Activated naive CD4-positive, alpha-beta T cell treated with anti-CD3 and anti-CD28 coated beads, Interleukin-2, amount 50 U/mL, for 24 hours (primary cell): ENCODE data around the gene RFC3.
"Not testable (repeated sequence)": the region's sequence is repeated elsewhere in the genome, so short reads cannot be mapped to it uniquely, and the experiment has no call there.

ENCODE experiments used
- H3K27ac Mint-ChIP-seq: one replicate; pipeline ENCODE4 v1.8.0; 2021; ENCODE audit warnings: mild to moderate bottlenecking, mixed read lengths
- H3K27me3 Mint-ChIP-seq: one replicate; pipeline ENCODE4 v1.8.0; 2021; ENCODE audit warnings: mixed read lengths
- H3K36me3 Mint-ChIP-seq: one replicate; pipeline ENCODE4 v1.8.0; 2021; ENCODE audit warnings: mixed read lengths
- H3K4me1 Mint-ChIP-seq: one replicate; pipeline ENCODE4 v1.8.0; 2021; ENCODE audit warnings: mixed read lengths
- H3K4me3 Mint-ChIP-seq: one replicate; pipeline ENCODE4 v1.8.0; 2021; ENCODE audit warnings: mild to moderate bottlenecking, mixed read lengths
- H3K9me3 Mint-ChIP-seq: one replicate; pipeline ENCODE4 v1.8.0; 2021; ENCODE audit warnings: mixed read lengths

Gene RFC3

GRCh38 chr13:33797622-33798021 is 20.3 kb upstream of the RFC3 start:
- no peak overlapping the region for H3K27ac Mint-ChIP-seq
- H3K4me3 Mint-ChIP-seq, result no peak overlapping the region
- peaks cover under 1% of the 10 kb centered on the region for H3K36me3 Mint-ChIP-seq
- H3K4me1 Mint-ChIP-seq, result peaks cover 9% of the 10 kb centered on the region
- H3K9me3 Mint-ChIP-seq, result peaks cover 2% of the 10 kb centered on the region
- H3K27me3 Mint-ChIP-seq, result no peaks in the 10 kb centered on the region

GRCh38 chr13:33798023-33798422 is 19.9 kb upstream of the RFC3 start:
- peaks cover 9% of the 10 kb centered on the region for H3K4me1 Mint-ChIP-seq
- no peaks in the 10 kb centered on the region for H3K9me3 Mint-ChIP-seq
- H3K36me3 Mint-ChIP-seq, result no peaks in the 10 kb centered on the region
- no peaks in the 10 kb centered on the region for H3K27me3 Mint-ChIP-seq
- no peak overlapping the region for H3K27ac Mint-ChIP-seq
- H3K4me3 Mint-ChIP-seq, result no peak overlapping the region

GRCh38 chr13:33799950-33800592 is 17.9 kb upstream of the RFC3 start:
- Mint-ChIP-seq H3K36me3 (no peaks in the 10 kb centered on the region), H3K27ac (no peak overlapping the region), H3K4me1 (peaks cover 9% of the 10 kb centered on the region), H3K27me3 (peaks cover 3% of the 10 kb centered on the region), H3K4me3 (no peak overlapping the region), H3K9me3 (no peaks in the 10 kb centered on the region)

DNA sequence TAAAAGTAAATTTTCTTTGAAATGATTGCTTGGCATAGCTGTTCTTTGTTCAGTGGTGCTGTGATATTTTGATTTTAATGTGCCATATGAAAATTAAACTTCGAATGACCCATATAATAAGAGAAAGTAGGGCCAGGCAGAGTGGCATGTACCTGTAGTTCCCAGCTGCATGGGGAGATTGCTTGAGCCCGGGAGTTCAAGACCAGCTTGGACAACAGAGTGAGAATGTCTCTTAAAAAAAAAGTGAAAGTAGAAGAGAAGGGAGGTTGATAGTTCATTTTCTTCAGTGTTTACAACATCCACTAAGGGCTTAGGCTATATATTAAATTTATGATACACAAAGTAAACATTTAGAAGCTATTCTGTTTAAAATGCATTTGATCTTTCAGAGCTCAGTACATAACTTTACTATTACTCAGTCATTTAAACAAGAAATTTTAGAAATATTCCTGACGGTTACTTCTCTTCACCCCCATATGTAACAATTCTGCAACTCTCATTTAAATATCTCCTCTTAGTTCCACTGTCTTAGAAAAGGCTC is 17.2 kb upstream of the RFC3 start:
- Mint-ChIP-seq H3K9me3 (no peaks in the 10 kb centered on the region), H3K4me1 (peaks cover 9% of the 10 kb centered on the region), H3K27ac (no peak overlapping the region), H3K36me3 (no peaks in the 10 kb centered on the region), H3K27me3 (peaks cover 3% of the 10 kb centered on the region), H3K4me3 (peak overlapping the region; percentile 16)

DNA sequence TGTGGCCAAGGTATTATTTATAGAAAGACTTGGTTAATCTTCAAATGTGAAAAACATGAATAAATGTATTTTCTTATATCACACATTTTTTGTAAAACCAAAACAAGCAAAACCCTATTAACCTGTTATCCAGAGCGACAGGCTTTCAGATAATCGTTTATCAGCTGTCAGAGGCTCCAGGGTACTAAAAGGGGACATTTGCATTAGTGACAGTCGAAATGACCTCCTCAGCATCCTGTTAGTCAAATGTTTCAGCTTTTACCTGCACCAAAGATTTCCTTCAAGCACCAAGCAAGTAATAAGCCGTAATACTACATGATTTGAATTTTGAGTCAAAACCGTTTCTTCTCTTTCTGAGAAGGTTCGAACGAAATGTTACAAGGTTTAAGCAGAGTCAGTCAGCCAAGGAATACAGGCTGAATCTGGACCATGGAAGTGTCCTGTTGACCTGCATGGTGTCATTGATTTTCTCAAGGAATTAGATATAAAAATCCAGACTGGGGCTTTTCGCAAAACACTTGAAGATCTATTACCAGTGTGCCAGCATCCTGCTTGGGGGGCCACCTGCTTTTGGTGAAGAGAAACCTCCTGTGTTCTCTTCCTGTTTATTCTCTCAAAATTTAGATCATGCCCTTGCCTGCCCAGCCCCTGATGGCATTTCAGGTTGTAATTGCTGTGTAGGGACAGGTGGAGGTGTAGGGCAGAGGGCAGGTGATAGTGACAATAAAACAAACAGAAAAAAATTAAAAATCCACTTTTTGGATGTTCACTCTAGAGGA is 11.3 kb upstream of the RFC3 start:
- Mint-ChIP-seq H3K27ac (no peak overlapping the region), H3K4me1 (no peaks in the 10 kb centered on the region), H3K27me3 (peaks cover 11% of the 10 kb centered on the region), H3K9me3 (no peaks in the 10 kb centered on the region), H3K36me3 (no peaks in the 10 kb centered on the region), H3K4me3 (no peak overlapping the region)

DNA sequence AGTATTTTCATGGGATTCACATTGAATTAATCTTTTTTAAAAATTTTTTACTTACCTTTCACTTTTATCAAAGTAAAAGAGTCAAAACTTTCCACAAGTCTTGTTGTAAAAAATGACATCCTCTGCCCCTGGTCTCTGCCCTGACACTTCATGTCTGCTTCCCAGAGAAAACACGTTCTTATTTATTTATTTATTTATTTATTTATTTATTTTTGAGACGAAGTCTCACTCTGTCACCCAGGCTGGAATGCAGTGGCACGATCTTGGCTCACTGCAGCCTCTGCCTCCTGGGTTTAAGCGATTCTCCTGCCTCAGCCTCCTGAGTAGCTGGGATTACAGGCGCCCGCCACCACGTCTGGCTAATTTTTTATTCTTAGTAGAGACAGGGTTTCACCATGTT is 5.1 kb upstream of the RFC3 start:
- not testable (repeated sequence) for H3K9me3 Mint-ChIP-seq, H3K4me3 Mint-ChIP-seq, H3K36me3 Mint-ChIP-seq, H3K4me1 Mint-ChIP-seq, H3K27ac Mint-ChIP-seq
- peaks cover 10% of the 10 kb centered on the region for H3K27me3 Mint-ChIP-seq

- Mint-ChIP-seq H3K4me3 (no peak overlapping the region), H3K27me3 (peaks cover 5% of the 10 kb centered on the region), H3K9me3 (no peaks in the 10 kb centered on the region), H3K4me1 (peaks cover 21% of the 10 kb centered on the region), H3K27ac (no peak overlapping the region), H3K36me3 (peaks cover 3% of the 10 kb centered on the region)
Measured at GRCh38 chr13:33815011-33815550, 2.9 kb upstream of the RFC3 start.

DNA sequence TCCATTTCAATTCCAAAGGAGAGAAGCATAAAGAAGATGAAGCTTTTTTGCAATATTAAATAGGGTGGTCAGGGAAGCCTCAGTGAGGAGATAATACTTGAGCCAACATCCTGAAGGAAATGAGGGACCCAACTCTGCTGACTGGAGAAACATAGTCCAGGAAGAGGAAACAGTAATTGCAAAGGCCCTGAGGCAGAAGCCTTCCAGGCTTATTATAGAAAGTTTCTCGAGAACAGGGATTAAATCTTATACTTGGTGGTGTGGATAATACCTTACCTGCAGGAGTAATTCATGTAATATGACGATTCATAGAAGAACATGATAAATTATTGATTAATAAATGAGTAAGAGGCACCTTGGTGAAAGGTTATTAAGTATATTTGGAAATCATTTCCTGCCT is 1.0 kb upstream of the RFC3 start:
- peaks cover 9% of the 10 kb centered on the region for H3K36me3 Mint-ChIP-seq
- peaks cover 21% of the 10 kb centered on the region for H3K4me1 Mint-ChIP-seq
- H3K27ac Mint-ChIP-seq, result no peak overlapping the region
- H3K4me3 Mint-ChIP-seq, result peak overlapping the region; percentile 38
- peaks cover 2% of the 10 kb centered on the region for H3K27me3 Mint-ChIP-seq
- no peaks in the 10 kb centered on the region for H3K9me3 Mint-ChIP-seq

DNA sequence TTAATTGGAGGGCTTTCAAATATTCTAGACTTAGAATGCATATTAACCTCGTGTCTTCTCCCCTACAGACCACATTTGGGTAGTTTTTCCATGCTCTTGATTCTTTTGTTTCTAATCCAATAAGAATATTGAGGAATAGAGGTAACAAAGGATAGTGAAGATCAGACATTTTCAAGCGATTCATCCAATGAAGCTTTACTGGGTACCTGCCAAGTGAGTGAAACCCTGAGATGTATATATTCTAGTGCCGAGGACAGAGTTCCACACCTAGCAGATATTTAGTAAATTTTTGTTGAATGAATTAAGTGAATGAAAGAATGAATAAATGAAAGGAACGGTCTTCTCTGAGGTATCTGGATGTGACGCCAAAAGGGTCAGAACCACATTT is 442 bp upstream of the RFC3 start:
- peaks cover 21% of the 10 kb centered on the region for H3K4me1 Mint-ChIP-seq
- peak overlapping the region; percentile 98 for H3K4me3 Mint-ChIP-seq
- H3K9me3 Mint-ChIP-seq, result no peaks in the 10 kb centered on the region
- peak overlapping the region; percentile 95 for H3K27ac Mint-ChIP-seq
- peaks cover 10% of the 10 kb centered on the region for H3K36me3 Mint-ChIP-seq
- peaks cover under 1% of the 10 kb centered on the region for H3K27me3 Mint-ChIP-seq

GRCh38 chr13:33825083-33825482 is 7.1 kb downstream of the RFC3 start:
- no peaks in the 10 kb centered on the region for H3K9me3 Mint-ChIP-seq
- H3K36me3 Mint-ChIP-seq, result peaks cover 28% of the 10 kb centered on the region
- H3K4me1 Mint-ChIP-seq, result no peaks in the 10 kb centered on the region
- H3K4me3 Mint-ChIP-seq, result no peak overlapping the region
- H3K27ac Mint-ChIP-seq, result no peak overlapping the region
- H3K27me3 Mint-ChIP-seq, result no peaks in the 10 kb centered on the region

DNA sequence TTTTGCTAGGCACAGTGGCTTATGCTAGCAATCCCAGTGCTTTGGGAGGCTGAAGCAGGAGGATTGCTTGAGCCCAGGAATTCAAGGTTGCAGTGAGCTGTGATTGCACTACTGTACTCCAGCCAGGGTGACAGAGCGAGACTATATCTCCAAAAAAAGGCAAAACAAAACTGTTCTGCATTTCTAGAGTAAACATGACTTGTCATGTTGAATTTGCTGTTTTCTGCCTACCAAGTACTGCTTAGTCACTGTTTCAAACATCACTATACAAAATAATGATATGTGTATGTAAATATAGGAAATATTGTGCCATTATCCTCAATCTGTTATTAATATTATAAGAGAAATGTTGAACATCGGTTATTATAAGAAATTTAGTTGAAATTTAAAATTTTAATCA is 9.2 kb downstream of the RFC3 start:
- H3K27ac Mint-ChIP-seq, result no peak overlapping the region
- H3K36me3 Mint-ChIP-seq, result peaks cover 22% of the 10 kb centered on the region
- H3K4me3 Mint-ChIP-seq, result no peak overlapping the region
- H3K4me1 Mint-ChIP-seq, result no peaks in the 10 kb centered on the region
- H3K27me3 Mint-ChIP-seq, result no peaks in the 10 kb centered on the region
- H3K9me3 Mint-ChIP-seq, result no peaks in the 10 kb centered on the region

DNA sequence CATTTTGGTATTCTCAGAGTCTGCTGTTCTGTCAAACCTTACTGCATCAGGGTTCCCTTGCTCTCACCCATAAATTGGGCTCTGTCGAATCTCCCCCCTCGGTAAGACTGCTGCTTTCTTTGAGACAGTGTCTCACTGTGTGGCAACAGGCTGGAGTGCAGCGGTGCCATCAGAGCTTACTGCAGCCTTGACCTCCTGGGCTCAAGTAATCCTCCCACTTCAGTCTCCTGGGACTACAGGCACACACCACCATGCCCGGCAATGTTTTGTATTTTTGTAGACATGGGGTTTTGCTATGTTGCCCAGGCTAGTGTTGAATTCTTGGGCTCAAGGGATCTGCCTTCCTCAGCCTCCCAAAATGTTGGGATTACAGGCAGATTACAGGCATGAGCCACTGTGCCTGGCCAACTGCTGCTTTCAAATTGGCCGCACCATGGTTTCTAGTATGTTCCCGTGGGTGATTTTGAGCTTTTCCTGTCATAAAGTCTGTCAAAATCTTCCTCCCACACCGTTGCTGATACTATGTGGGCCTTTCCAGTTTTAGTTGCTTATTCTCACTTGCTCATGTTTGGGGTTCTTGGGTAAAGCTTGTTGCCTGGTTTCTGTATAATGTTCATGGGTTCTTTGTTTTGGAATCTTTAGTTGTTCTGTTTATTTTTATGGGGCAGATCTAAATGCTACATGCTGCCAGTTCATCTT is 10.6 kb downstream of the RFC3 start:
- Mint-ChIP-seq H3K4me1 (no peaks in the 10 kb centered on the region), H3K9me3 (no peaks in the 10 kb centered on the region), H3K27me3 (no peaks in the 10 kb centered on the region), H3K27ac (no peak overlapping the region), H3K4me3 (no peak overlapping the region), H3K36me3 (peaks cover 17% of the 10 kb centered on the region)

GRCh38 chr13:33832872-33833271 is 14.9 kb downstream of the RFC3 start:
- Mint-ChIP-seq H3K4me1 (no peaks in the 10 kb centered on the region), H3K9me3 (no peaks in the 10 kb centered on the region), H3K4me3 (no peak overlapping the region), H3K36me3 (peaks cover 22% of the 10 kb centered on the region), H3K27me3 (no peaks in the 10 kb centered on the region), H3K27ac (no peak overlapping the region)

DNA sequence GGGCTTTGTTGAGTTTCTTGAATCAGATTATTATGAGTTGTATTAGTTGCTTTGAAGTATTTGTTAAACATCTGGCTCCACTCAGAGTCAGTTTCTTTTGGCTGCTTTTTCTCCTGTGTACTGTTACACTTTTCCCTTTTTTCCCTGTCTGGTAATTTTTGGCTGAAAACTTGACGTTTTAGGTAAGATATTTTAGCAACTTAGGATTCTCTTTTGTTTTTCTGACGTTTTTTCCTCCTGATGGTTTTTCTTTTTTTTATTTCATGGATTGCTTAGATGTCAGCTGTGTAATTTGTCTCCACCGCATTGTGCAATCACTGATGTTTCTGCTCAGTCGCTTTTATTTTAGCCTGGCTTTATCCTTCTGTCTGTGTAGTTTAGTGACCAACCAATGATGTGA is 20.7 kb downstream of the RFC3 start:
- H3K27me3 Mint-ChIP-seq, result no peaks in the 10 kb centered on the region
- H3K4me1 Mint-ChIP-seq, result no peaks in the 10 kb centered on the region
- no peak overlapping the region for H3K27ac Mint-ChIP-seq
- H3K9me3 Mint-ChIP-seq, result no peaks in the 10 kb centered on the region
- H3K4me3 Mint-ChIP-seq, result no peak overlapping the region
- peaks cover 28% of the 10 kb centered on the region for H3K36me3 Mint-ChIP-seq

- peaks cover 29% of the 10 kb centered on the region for H3K36me3 Mint-ChIP-seq
- no peaks in the 10 kb centered on the region for H3K4me1 Mint-ChIP-seq
- H3K4me3 Mint-ChIP-seq, result no peak overlapping the region
- no peak overlapping the region for H3K27ac Mint-ChIP-seq
- H3K27me3 Mint-ChIP-seq, result no peaks in the 10 kb centered on the region
- H3K9me3 Mint-ChIP-seq, result no peaks in the 10 kb centered on the region
Measured at GRCh38 chr13:33840402-33840801, 22.5 kb downstream of the RFC3 start.

GRCh38 chr13:33842207-33842606 is 24.3 kb downstream of the RFC3 start:
- H3K4me1 Mint-ChIP-seq, result no peaks in the 10 kb centered on the region

More at GRCh38 chr13:33842207-33842606, 24.3 kb downstream of the RFC3 start:
- Mint-ChIP-seq H3K4me3 (no peak overlapping the region), H3K27ac (no peak overlapping the region), H3K36me3 (peaks cover 24% of the 10 kb centered on the region), H3K9me3 (no peaks in the 10 kb centered on the region), H3K27me3 (no peaks in the 10 kb centered on the region)
